Glomerular visceral epithelial cell (primary cell): ENCODE data around the gene BRMS1.
A peak's percentile ranks its signal among the peaks of the same experiment; 100 is the strongest.
"Not testable (repeated sequence)": the region's sequence is repeated elsewhere in the genome, so short reads cannot be mapped to it uniquely, and the experiment has no call there.

ENCODE experiments used
- DNase-seq: peaks from one replicate; pipeline ENCODE4 v3.0.0-alpha.2; 2016; ENCODE audit errors: extremely low spot score

The BRMS1 gene

DNA sequence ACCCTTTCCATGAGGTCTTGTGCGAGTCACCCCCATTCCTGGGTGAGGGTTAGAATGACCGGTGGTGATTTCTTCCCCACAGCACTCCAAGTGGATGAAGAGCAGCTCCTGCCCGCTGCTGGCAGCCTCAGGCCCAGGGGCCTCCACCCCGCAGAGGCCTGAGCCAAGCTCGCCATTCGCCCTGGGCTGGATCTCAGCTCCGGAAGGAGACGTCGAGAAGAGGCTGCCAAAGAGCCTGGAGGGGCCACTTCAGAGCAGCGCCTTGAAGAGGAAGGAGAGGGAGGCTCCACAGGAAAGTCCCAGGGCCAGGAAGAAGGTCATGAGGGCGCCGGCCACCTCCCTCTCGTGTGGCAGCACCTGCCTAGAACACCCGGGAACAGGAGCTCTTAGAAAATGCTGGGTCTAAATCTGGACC lies 18.3 kb upstream of the BRMS1 start:
- no peak for DNase-seq

DNA sequence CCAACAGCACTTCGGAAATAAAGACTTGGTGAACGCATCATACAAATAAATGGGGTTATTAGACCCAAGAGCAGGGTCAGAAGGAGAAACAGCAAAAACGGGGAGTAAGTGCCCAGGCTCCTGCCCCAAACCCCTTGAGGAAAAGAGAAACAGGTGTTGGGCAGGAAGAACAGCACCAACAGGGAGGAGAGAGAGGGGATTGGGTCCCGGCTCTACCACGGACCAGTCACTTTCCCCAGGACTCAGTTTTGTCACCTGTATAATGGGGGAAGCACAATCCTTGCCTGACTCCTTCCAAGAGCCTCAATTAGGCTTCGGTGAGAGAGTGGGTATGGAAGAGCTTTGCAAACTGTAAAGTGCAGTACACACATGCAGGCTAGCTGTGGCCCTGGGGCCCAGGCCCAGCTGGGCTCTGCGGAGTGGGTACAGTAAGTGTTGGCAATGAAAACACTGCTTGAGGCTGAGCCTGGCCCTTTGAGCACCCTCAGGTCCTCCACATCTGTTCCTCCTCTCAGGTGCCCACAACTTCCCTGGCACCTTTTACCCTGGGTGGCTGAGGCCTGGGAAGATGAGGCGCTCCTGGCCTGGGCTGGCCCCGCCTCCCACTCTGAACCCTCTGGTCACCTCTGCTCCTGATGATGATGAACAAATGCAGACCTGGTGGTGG lies 17.7 kb upstream of the BRMS1 start:
- no peak for DNase-seq

DNA sequence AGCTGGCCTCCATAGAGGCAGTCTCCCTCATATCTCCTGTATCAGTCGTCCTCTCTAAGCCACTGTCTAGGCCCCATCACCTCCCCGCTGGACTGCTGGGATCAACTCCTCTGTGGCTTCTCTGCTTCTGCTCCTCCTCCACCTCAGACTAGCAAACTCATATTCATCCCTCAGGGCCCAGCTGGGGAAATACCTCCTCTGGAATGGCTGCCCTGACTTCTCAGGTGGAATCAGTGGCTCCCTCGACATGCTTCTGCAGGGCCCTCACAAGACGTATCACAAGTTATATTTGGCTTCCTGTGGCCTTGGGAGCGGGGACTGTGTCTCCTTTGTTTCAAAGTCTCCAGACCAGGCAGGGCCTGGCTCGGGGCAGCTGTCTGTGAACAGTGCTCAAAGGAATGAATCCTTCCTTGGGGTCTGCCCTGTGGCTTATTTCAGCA lies 16.6 kb upstream of the BRMS1 start:
- DNase-seq = no peak

DNA sequence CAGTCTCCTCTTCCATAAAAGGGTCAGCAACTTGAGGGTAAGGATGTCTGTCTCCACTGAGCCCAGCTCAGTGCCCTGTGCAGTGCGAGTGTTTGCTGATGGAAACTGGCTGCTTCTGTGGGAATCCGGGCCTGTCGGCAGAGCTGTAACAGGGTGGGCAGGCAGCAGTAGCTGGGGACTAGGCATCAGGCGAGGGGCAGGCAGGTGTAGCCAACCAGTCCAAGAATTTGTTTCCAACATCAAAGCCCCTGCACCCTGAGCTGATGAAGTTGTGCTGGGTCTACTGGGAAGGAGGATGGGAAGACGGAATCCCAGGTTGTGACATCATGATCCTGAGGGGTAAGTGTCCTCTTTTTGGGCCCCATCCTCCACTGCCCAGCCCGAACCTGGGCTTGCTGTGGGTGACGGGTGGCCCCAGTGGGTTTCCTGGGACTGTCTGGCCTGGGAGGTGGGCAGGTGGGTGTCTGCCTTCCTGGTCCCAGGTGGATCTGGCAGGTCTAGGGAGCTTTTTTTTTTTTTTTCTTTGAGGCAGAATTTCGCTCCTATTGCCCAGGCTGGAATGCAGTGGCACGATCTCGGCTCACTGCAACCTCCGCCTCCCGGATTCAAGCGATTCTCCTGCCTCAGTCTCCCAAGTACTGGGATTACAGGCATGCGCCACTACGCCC lies 15.6 kb upstream of the BRMS1 start:
- DNase-seq = no peak

DNA sequence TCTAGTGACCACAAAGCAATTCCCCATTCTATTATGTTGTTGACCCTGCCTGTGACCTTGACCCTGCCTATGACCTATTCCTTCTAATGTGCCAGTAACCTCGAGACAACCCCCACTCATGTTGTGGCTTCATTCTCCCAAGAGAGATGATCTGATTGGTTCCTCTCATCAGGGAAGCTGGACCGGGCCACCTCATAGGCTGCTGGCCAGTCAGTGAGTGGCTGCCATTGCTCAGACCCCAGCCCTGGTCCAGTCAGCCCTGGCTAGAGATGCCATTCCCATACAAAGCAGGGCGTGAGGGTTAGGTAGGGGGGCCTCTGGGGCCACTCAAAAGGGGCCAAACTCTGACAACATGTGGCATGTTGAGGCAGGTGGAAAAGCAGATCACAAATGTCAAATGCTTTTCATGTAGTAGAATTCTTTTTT lies 14.8 kb upstream of the BRMS1 start:
- no peak for DNase-seq

DNA sequence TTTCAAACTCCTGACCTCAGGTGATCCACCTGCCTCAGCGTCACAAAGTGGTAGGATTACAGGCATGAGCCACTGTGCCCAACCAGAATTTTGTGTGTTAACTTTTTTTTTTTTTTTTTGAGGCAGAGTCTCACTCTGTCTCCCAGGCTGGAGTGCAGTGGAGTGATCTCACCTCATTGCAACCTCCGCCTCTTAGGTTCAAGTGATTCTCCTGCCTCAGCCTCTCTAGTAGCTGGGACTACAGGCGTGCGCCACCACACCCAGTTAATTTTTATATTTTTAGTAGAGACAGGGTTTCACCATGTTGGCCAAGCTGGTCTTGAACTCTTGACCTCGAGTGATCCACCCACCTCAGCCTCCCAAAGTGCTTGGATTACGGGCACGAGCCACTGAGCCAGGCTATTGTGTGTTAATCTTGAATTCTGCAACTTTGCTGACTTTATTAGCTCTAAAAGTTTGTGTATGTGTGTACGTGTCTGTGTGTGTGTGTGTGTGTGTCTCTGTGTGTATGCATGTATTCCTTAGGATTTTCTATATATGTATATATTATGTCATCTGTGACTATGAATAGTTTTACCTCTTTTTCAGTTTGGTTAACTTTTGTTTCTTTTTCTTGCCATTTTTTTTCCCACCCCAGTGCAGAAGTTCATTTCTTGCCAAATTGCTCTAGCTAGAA lies 5.8 kb upstream of the BRMS1 start:
- not testable (repeated sequence) for DNase-seq

DNA sequence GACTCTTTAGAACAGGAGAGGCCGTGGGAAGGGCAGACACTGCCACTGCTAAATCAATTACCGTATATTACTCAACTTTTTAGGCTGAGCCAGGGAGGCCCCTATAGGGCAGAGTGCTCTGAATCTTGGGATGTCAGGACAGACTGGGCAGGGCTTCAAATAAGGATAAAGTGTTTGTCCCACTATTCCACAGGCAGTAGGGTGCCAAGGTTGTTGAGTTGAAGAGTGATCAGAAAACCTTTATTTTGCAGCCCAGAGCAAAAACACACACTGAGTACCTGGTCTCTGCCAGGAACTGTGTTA lies 4.1 kb upstream of the BRMS1 start:
- no peak for DNase-seq

DNA sequence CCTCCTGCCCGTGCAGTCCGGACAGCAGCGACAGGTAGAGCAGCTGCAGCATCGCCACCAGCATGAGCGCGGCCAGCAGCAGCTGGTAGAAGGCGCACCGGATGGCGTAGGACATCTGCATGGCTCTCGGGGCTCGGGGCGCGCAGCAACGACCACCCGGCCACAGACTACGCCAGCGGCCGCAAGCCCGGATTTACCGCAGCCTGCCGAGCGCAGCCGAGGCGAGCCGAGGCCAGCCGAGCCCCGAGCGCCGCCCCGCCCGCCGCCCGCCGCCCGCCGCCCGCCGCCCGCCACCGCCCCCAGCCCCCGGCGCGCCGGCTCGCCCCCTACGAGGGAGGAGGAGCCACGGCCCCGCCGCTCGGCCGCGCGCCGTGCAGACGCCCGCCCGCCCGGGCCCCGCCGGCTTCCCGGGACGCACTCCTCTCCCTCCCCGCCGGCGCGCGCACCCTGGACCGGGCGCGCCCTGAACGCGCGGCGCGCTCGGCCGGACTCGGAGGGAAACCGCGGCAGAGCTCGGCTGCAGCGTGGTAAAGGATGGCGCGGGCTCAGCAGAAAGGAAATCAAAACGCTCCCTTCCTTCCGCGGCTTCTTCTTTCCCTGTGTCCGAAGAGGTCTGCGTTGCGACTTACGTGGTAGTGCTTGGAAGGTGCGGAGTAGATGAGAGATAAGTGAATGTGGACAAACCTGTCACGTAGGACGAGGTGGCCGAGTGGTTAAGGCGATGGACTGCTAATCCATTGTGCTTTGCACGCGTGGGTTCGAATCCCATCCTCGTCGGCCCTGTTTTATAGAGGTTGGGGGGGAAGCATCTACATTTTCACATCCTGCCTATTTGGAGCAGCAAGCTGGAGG lies 2.7 kb upstream of the BRMS1 start, which contains the start of gene B4GAT1:
B4GAT1 (minus strand) TSS at position 205 of the 852 bp plus-strand sequence; CDS start at position 121, 84 bp downstream.
- peak; percentile 93 for DNase-seq

DNA sequence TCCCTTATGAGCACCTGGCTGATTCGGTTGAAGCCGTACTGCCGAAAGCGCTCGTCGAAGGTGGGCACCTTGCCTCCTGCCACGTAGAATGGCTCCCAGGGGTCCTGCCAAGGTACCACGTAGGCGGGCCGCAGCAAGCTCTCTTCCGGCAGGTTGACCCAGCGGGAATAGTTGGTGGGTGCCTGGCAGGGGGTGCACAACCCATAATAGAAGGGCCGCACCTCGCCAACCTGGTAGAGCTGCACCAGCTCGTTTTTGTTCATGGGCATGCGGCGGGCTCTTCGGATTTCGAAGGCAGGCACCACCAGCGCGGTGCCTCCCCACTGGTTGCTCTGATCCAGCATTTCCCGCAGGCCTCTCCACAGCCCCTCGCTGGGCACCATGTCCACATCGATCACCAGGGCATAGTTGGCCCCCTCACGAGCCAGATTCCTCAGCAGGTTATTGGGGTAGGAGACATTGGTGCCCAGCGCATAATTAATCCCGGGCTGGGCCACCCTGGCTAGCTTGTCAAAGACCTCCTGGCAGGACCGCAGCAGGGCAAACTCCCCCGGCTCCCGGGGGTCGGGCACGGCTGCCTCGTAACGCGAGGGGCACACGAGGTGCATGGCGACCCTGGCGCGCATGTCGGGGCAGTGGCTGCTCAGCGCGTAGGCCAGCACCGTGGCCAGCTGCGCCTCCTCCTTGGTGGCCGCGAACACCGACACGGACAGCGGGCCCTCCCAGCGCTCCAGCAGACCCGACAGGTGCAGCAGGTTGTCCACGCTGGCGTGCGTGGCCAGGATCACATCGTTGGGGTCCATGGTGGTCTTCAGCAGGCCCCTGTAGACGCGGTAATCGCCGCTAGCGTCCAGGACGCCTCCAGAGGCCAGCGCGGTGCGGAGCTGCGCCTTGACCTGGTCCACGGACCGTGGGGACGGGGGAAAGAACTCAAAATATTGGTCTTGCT lies 1.8 kb upstream of the BRMS1 start:
- DNase-seq = no peak

DNA sequence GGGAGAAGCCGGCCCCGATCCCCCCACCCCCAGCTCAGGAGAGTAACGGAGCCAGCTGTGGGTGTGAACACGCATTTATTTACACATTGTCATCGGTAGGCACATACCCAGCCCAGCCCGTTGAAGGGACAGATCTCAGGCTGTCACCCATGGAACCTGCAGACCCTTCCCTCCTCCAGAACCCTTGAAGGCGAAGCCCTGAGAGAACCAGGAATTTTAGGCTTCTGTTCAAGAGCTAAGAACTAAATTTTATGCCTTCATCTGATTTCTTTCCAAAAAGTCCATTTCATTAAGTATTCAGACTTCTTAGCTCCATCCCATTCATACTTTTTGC lies 379 bp upstream of the BRMS1 start:
- no peak for DNase-seq

DNA sequence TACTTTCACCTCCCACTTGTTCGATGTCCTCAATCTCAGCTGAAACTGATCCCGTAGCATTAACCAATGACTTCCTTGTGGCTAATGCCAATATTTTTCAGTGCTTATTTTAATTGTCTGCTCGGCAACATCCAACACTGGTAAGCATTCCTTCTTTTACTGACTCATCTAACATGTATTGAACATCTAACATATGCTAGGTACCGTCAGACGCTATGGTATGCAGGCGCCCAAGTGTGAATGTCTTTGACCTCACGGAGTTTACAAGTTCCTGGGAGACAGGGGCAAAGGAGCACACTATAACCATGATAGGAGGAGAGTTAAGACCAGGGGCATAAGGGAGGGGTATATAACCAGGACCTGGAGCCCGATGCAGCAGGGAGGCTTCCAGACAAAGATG lies 1.7 kb downstream of the BRMS1 start:
- DNase-seq = peak; percentile 50

DNA sequence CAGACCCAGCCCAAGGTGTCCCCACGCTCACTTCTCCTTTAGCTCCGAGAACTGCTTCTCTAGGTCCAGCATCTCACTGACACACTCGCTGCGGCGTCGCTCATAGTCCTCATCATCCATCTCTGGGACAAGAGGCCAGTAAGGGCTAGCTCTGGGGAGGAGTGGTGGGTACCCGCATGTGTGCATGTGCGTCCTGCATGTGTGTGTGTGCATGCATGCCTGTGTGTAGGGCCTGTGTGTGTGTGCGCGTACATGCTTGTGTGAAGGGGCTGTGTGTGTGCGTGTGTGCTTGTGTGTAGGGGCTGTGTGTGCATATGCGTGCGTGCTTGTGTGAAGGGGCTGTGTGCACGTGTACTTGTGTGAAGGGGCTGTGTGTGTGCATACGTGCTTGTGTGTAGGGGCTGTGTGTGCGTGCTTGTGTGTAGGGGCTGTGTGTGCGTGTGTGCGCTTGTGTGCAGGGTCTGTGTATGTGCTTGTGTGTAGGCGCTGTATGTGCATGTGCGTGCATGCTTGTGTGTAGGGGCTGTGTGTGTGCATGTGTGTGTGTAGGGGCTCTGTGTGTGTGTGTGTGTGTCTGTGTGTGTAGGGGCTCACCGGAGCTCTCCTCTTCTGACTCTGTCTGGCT lies 3.3 kb downstream of the BRMS1 start:
- DNase-seq = no peak

DNA sequence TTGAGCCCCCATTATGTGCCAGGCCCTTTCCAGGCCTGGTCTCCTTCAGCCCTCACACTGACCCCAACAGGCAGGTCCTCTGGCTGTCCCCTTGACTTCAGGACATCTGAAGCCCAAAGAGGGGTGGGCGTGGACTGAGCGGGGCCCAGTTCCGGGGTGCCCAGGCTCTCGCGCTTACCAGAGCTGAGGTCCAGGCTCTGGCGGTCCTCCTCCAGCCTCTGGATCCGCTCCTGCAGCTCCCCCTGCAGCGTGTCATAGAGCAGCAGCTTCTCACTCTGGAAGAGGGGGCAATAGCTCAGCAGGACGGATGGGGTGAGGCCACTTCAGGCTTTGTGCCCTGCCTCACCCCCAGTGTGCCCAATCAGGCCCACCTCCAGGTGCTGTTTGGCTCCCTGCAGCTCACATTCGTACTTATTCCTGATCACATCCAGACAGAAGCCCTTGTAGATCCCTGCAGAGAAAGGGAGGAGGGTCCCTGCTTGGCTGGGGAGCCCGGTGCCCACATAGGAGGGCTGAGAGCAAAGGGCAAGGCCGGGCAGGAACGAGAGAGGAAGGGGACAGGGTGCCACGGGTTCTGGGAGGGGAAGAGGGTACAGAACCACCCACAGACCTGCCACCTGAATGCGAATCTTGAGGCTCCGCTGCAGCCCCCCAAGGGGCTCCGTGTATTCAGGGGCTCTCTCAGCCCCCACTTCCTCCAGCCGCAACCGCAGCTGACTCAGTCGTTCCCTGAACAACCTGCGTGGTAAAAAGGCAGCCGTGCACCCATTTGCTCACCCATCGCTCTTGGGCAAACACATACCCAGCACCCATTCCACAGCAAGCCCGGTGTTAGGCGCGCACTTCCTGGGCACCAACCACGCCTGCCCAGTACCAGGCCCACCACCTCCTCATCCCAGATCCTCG lies 4.1 kb downstream of the BRMS1 start:
- no peak for DNase-seq

DNA sequence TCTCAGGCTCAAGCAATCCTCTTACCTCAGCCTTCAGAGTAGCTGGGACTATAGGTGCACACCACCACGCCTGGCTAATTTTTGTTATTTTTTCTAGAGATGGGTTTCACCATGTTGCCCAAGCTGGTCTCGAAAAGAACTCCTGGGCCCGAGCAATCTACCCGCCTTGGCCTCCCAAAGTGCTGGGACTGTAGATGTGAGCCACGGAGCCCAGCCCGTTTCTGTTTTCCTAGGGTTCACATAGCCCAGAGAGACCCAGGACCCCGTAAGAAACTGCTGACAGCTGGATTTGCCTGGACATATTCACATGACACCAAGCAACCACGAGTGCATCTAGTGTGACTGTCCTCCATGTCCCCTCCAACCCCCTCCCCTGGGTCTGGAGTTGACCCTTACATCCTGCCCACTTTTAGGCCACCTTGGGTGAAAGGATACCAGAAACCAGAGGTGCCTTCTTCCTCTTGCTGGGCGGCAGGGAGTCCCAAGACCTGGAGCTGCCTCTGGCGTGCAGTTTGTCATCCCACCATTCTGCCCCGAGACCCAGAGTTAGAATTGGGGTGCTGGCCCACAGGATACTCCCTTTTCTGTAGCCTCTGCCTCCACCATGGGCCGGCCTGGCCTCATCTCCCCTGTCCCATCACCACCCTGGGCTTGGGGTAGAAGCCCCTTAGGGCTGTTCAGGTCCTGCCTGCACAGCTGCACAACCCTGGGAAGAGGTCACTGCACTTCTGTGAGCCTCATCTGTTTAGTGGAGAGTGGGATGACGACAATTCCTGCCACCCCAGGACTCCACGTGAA lies 5.0 kb downstream of the BRMS1 start:
- no peak for DNase-seq

DNA sequence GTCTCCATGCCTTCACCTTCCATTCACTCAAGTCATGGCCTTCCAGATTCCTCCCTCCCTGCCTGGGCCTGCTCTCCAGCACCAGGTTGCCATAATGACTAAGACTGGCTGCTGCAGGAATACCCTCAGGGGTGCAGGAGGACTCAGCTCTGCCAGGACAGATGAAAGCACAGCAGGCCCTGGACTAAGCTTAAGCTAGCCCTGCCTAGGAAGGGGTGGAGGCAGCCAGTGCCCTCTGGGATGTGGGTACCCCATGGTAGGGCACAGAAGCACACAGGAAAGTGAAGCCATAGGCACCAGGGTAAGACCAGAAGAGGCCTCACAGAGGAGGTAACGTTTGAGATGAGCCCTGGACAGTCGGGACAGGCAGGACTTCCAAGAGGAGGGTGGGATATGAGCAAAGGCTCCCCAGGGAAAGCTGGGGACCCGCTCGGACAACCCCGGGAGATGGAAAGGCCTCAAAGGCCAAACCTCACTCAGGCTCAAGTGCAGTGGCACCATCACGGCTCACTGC lies 5.7 kb downstream of the BRMS1 start:
- DNase-seq = no peak

DNA sequence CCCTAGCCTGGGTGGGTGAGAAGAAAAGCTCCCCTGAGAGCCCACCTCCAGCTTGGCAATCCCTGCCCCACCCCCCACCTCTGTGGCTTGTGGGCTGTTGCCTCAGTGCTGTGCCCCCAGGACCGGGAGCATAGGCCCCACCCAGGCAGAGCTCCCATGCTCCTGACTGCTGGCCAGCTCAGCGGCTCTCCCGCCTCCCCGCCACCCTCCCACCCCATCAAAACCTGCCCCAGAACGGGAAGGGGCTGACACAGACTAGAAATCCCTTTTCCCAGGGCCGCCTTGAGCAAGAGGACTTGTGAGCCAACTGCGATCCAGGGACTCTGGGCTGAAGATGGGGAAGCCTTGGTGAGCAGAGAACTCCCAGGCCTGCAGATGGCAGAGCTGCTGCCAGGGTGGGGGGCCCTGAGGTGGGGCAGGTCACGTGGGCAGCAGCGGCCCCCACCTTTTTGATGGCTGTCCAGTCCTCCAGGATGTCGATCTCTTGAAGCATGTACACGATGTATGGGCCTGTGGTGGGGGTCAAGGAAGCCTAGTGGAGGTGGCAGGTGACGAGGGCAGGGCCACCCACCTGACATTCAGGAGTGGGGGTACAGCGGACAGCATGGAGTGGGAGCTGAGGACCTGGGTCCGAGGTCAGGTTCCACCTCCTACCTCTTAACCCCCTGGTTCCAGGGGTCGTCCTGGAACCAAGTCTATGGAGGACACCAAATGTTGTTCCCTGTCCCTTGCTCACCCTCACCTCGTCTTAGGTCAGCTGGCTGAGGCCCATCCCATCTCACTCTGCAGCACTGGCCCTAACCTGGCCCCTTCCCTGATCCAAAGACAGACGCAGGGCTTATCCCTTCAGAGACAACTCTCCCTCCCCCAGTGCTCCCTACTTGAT lies 6.4 kb downstream of the BRMS1 start:
- DNase-seq = no peak

DNA sequence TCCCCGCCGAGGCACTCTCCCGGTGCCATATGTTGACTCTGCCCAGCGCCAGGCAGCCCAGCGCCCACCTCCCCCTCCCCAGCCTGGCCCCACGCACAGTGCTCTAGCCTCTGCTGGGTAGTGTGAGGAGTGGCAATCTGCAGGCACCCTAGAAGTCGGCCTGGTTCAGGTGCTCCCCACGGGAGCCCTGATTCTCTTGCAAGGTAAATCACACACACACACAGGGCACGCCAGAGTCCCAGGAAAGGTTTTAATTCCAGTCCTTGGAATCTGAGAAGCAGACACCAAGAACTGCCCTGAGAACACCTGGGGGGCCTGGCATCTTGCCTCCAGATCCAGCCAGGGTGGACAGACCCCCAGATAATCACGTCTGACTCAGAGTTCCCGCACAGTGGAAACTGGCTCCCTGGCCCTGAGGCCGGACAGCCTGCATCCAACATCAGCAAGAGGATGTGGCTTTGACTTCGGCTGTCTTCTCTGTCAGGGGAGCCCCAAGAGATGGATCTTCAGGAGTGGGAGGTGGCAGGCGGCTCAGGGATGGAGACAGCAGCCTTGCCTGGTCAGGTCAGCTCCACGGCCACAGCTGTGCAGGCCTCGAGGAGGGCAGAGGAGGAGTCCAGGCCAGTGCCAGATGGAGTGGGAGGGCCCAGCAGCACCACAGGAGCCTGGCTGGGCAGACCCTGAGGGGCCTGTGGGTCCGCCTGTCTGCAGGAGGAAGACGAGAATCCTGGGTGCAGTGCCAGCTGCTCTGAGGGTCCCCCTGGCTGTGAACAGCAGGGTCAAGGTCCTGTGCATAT lies 7.6 kb downstream of the BRMS1 start:
- DNase-seq = peak; percentile 40
